Heart left ventricle (tissue), 13 donors: ENCODE measurements around the gene BIN1.

Experiments used
- POLR2A ChIP-seq, 2 donors: fragments of 450-650 bp; IDR thresholded peaks; one replicate each; pipeline ENCODE4 v1.6.1; 2017; ENCODE audit warnings: antibody characterized with exemption in 2 of 2, mild to moderate bottlenecking in 2 of 2, moderate library complexity in 2 of 2
- TF ChIP-seq, protein P1 (sequence below), 12 donors: fragments of 200-600 bp; sonication (generic) in 4 of 12; IDR thresholded peaks; one replicate each; pipeline versions ENCODE4 v1.5.0 to v1.8.0; 2018 to 2022; ENCODE audit warnings: antibody characterized with exemption in 12 of 12, mild to moderate bottlenecking in 5 of 12
- donor health status: ischemic (EF 13 %, LVEDD 7.1; RV severe dilation, severe dysfunction).
- donor health status: DM: no; HTN: yes; CAD: no.
- donor health status: DM: no; HTN: no; CAD: no.
- donor health status: ischemic (EF 25% LVEDD 6.9; RV normal size, moderate dysfunction).
- donor health status: ischemic (EF 25% LVEDD 5.7; RV mildly dilated, moderate dysfunction).
- donor health status: ischemic (EF 35%, LVEDD 5.7; RV mildly dilated, moderate dysfunction).
- donor health status: nonischemic (EF 11% LVEDD 7.7; RV severe dilation, severe dysfunction).
- donor health status: DM: yes; HTN: yes; CAD: no.
- donor health status: PGD.
- donor health status: ischemic (EF 29% LVEDD 5.4; RV normal size, mild dysfunction).
- donor health status: nonischemic (EF 23%, LVEDD 6.1; RV moderate dilation, normal function).

DNA sequence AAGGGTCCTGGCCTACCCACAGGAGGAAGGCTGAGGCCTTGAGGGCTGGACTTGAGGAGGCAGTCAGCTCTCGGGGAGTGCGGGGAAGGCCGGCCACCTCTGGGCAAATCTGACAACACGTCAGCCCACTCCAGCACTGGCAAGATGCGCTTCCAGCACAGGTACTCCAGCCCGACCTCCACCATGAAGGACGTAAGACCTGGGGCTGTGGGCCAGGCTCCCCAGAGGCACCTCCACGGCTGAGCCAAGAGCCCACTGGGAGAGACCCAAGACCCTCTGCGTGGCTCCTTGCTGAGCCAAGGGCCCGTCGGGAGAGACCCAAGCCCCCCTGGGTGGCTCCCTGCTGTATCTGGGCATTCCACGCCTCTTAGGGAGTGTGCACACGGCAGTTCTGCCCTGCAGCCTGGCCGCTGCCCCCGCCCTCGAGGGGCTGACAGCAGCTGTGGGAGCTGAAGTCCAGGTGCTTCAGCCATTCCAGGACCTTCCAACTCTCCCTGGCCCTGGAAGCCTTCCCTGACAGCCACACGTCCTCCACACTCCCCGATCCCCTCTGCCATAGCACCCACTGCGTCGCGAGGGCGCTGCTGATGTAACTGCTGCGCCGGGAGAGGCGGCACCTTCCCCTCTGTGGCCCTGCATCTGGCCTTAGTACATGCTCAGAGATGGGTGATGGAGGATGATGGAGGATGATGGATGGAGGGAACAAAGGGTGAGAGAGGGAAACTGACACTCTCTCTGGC lies 50.2 kb downstream of the BIN1 start:
- TF ChIP-seq, protein P1, sequence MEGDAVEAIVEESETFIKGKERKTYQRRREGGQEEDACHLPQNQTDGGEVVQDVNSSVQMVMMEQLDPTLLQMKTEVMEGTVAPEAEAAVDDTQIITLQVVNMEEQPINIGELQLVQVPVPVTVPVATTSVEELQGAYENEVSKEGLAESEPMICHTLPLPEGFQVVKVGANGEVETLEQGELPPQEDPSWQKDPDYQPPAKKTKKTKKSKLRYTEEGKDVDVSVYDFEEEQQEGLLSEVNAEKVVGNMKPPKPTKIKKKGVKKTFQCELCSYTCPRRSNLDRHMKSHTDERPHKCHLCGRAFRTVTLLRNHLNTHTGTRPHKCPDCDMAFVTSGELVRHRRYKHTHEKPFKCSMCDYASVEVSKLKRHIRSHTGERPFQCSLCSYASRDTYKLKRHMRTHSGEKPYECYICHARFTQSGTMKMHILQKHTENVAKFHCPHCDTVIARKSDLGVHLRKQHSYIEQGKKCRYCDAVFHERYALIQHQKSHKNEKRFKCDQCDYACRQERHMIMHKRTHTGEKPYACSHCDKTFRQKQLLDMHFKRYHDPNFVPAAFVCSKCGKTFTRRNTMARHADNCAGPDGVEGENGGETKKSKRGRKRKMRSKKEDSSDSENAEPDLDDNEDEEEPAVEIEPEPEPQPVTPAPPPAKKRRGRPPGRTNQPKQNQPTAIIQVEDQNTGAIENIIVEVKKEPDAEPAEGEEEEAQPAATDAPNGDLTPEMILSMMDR (IDR thresholded peaks at IDR 0.05), result no peak
- no peak for TF ChIP-seq POLR2A (IDR thresholded peaks at IDR 0.05)
